ENCODE measurements around the gene TSPAN9.

TSPAN9 gene

DNA sequence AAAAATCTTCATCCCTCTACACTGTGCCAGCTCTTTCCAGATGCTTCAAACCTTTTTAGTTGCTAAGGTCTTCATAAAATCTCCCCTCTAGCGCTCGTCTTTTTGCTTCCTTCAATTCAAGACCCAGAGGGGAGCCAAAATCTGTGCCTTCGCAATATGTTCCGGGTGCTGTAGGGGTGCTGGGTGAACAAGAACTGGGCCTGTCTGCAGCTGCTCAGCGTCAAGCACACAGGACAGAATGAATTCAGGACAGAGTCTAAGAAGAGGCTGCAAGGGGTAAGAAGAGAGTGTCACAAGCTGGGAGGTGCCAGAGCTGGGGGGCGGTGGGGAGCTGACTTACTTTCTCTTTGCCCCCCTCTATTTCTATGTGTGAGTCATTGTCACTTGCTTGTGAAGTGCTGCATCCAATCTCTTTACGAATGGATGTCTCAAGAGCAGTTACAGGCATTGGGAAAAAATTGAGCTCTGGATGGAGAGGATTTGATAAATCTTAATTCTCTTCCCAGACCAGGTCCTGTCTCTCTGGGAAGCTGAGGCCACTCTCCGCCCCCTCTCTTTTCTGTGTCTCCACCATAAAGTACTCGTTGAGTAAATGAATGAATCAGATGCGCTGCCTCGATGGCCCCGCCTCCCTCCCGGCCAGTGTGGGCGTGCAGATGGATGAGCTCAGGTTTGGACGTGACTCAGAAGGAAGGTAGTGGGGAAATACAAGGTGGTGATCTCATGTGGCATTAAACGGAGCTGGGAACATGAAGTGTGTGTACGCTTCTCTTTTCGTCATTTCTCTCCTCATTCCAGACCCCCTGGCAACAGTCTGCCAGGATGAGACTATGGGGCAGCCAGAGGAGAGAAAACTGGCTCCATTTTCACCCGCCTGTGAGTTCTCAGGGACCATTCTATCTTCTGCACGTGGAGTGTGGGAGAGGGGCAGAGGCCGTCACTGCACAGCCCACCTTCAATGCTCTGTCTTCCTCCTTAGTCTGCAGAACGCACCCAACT is 91.3 kb downstream of the TSPAN9 start:
- no peak for DNase-seq

DNA sequence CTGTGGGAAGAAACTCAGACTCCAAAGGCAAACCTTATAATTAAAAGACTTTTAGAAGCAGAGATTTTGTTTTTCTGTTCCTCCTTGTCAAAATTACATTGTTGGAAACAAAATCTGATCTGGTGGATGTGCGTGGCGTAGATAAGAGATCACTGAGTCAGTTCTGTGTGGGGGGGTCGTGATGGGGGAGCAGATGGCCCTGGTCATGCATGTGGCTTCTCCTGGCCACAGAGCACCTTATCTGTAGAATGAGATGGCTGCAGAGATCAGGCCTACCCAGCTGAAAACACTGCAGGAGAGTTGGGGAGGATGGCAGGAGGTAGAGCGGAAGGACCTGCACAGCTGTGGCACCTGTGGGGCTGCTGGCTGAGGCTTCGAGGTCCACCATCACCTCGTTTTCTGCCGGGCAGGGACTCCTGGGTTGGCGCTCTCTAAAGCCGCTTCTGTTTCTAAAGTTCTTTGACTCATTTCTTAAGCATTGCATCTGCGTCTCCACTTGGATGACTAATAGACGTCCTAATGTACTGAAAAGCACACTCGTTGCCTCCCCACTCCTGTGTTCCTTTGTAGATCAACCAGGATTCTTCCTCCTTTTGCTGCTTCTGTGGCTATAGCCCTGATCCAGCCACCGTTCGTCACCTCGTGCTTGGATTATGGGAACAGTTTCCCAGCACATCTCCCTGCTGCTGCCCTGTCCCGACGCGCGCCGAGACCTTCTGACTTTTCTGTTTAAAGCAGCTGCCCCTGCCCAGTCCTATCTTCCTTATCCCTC is 93.4 kb downstream of the TSPAN9 start:
- DNase-seq: no peak

DNA sequence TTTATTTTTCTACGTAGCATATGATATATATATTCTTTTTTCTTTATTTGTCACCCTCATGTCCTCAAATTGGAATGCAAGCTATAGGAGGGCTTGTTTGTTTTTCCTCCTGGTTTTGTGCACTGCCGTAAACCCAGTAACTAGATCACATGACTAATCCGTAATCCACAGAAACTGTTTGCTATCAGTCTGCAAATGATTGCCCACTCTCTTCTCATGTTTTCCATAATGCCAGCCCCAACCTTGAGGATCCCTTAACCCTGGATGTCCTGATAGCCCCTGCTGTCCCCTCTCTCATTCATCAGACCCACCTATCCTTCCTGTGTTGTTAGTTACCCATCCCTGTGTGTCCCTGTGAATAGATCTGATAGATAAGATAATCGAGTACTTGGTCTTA is 94.0 kb downstream of the TSPAN9 start:
- no peak for DNase-seq

DNA sequence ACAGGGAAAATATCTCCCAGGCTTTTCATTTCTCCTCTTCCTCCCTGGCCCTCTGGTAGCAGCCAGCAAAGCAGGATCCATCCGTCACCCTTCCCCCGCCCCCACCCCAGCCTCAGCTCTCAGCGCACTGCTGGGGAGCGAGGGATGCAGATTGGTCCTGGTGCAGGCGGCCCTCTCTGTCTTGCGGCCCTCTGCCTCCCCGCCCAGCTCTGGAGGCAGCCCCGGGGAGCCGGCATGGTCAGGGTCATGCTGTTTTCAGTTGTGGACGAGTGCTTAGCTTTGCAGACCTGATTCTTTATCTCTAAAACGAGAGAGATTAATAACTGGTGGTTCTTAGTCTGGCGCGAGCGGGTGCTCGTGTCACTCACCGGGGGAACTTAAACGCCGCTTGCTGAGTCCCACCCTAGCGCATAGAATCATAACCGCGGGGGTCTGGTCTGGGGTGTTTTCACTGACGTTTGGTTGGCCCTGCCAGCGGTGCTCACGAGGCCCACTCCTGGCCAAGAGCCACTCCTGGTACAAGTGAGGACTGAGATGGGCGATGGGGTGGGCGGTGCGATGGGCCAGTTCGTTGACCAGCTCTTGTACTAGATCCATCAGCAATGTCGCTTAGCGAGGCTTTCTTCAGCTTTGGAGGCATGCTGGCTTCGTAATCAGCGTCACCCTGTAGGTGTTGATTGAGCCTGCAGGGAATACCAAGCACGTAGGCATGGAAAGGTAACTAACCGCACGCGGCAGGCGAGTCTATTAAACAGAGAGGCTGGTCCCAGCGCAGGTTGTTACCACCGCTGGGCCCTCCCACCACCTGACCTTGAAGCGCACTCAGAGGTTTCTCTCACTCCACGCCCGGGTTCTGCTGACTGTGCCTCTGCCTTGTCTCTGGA is 95.2 kb downstream of the TSPAN9 start:
- DNase-seq: no peak

DNA sequence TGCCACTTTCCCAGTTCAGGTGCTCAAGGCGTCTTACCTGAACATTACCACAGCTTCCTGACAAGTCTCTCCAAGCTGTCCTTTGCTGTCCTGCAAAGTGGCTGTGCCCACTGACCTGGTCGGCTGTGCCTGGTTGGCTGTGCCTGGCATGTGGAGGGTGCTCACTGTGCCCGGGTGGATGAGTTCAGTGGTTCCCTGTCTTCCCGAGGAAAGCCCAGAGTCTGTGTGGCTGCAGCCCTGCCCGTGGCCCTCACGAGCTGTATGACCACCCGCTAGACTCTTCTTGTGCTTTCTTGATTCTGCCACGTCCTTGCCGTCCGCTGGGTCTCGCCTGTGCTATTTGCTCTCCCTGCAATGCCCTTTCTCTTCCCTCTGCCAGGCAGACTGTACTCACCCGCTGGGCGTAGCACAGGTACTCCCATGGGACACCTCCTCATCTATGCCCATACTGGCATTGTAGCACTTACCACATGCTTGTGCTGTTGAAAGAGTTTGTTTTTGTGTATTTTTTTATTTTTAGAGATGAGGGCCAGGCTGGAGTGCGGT is 95.9 kb downstream of the TSPAN9 start:
- no peak for DNase-seq

DNA sequence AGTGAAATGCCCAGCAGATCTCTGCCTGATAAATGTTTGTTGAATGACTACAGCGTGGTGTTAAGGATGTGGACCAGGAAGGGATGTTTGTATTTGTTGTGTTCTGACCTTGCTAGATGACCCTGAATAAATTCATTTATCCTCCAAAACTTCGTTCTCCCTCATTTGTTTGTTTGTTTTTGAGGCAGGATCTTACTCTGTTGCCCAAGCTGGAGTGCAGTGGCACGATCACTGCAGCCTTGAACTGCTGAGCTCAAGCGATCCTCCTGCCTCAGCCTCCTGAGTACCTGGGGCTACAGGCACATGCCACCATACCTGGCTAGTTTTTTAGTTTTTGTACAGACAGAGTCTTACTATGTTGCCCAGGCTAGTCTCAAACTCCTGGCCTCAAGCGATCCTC is 96.7 kb downstream of the TSPAN9 start:
- no peak for DNase-seq

DNA sequence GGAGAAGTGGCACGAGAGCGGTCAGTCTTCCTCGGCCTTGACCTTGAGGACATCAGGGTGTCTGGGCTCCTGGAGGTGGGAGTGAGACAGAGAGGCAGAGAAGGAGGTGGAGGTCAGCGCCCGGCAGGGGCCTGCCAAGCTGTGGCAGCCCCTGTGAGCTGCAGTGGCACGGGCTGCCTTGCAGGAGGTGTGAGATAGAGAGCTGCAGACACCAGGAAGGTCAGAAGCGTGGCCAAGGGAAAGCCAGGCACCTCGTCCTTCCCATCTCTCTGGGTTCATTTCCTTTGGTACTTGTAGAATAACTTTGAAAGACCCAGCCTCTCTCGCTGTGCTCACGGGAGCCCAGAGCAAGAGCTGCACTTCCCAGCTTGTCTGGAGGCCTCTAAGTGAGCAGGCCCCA is 98.1 kb downstream of the TSPAN9 start:
- no peak for DNase-seq

DNA sequence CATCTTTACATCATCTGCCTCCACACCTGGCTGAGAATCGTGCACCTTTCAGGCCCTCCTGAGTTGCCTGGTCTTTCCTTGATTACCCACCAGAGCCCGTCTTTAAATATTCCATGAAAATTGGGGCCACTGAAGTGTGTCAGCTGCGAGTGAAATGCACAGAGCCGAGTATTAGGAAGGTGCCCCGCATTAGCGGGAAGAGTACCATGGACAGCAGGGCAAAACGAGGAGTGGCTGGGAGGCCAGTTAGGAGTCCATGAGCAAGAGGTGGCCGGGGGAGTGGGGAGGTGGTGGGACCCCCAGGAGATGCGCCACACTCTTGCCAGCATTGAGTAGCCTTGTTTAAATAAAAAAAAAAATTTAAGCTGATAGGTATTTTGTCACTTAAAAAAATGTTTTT is 99.6 kb downstream of the TSPAN9 start:
- DNase-seq: no peak

DNA sequence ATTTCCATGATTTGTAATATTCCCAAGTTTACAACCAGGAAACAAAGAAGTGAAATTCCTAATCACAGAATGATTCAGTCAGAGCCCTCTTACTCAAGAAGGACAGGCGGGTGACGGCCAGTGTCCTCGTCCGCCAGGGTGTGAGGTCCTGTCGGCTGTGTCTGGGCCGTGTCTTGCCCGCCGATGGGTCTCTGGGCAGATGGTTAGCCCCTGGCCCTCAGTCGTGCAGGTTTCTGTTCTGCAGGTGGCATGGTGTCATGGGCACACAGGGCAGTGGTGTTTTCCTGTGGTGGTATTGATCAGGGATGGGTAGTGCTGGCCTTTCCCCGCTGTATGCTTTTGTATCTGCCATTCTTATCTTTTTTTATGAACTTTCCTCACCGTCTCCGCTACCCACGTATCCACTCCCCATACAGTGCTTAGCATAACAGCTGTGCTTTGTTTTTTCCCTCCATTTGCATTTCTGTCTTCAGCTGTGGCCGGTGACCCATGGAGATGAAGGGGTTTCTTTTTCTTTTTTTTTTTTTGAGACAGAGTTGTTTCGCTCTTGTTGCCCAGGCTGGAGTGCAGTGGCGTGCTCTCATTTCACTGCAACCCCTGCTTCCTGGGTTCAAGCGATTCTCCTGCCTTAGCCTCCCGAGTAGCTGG is 100.7 kb downstream of the TSPAN9 start:
- no peak for DNase-seq

DNA sequence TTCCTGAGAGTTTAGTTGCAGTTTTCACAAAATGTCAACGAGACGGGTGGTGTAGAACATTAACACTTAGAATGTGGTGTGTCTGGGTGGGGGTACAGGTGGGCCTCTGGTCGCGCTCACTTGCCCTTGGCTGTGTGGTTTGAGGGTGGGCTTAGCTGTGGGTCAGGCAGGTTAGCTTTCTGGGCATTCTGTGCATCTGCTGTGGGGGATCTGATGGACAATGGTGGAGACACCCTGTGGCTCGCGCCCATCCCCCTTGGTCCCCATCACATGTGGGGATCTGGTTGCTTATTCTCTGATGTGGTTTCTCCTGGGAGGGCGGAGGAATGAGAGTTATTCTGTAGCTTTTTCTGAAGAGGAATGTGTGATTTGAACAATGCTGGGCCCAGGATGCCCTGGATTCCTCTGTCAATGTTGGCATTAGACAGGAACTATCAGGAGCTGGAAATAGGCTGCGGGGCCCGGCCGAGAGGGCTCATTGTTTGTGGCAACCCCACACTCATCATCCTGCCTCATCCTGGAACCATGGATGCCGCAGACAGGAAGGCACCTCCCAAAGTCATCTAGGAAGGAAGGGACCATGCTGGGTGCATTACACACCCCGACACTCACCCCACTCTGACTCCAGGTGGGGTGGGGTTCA is 101.6 kb downstream of the TSPAN9 start:
- DNase-seq: no peak

DNA sequence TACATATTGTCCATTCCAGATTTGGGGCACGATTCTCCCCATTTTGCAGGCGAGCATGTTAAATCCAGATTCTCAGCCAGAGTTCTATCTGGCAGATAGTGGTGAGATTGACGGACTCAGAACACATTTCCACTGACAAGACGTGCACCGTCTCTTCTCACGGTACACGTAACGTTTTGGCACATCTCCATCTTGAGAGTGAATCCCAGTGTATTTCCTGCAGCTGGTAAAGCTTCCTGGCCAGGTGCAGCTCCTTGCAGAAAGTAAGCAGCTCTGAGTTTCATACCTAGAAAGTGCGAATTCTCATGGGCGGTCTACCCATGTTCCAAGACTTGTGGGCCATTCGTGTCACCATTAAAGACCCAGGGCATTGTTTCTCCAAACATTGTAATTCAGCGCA is 102.6 kb downstream of the TSPAN9 start:
- no peak for DNase-seq

DNA sequence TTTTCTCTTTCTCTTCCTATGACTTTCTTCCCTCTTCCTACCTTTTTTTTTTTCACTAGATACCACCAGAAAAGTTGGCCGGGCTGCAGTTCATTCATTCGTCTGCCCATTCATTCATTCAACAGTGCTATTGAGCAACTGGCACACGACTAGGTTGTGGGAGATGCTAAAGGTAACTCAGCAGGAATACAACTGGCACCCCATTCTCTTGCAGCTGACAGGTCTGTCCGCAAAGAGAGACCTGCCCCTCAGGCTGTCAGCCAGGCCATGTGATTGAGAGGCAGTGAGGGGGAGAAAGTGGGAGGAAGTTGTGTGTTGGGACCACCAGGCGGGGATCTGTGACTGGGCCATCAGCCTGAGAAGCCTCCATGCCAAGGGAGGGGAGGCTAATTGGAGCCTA is 105.2 kb downstream of the TSPAN9 start:
- DNase-seq: no peak

DNA sequence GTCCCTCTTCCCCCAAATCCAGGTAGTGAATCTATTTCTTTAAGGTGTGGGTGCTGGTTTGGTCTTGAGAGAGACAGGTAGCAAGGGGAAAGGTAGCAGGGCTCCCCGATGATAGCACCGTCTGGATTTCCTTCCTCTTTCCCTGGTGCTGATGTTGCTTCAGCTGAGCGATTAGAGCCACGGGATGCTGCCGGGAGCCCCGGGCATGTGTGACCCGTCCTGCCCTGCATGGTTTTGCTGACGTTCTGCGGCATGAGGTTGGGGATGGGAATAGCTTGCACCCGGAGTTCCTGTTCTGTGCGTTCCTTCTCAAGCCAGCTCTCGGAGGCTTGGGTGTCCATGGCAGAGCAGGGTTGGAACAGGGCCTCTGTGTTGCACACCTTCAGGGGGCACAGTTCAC is 107.3 kb downstream of the TSPAN9 start:
- DNase-seq: no peak

DNA sequence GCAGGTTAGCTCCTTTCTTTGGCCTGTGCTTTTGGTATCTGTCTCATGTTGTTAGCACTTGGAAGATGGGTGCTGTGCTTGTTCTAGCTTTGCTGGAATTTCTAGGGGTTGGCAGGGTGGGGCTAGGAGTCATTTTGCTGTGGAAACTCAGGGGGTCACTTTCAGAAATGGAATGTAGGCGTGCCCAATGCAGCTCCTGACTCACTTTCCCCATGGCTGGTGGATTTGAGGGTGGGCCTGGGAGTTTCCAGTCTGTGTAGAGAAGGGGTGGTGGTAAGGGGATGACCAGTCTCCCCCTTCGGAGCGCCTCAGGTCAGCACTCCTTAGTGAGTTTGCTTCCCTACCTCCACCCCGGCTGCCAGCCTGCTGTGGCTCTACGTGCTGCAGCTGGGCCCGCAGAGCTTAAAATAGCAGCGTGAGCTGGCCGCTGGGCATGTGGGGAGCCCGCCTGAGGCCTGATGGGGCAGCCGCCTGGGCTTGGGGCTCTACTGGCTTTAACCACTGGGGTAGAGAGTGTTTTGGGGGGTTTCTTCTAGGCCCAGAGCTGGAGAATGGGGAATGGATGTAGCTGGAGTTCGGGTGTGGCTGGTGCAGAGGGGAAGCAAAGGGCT is 108.2 kb downstream of the TSPAN9 start:
- no peak for DNase-seq

DNA sequence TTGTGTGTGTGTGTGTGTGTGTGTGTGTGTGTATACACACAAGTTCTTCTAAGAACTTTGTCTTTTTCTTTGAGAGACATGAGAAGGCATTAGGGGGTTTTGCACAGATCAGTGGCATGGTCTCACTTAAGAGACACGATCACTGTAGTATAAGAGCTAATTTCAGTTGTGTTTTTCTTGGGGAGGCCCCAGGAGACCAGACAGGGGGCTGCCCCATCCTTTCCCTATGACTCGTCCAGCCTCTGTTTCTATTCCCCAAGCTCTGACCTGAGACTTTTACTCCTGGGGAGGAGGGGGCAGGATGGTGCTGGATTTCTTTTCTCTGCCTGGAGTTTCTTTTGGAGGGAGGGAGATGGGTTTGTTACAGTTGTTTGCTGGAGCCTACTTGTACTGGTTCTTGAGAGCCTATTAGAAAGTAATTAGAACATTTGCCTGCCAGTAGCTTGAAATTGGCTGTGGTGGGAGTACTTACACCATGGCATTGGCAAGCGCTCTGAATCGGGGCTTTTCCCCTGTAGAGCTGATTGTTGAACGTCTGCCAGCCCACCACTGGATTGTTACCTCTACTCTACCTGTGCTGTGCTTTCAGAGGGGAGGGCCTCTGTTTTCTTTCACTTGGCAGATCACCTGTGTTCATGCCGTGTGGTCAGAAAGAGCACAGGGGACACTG is 109.5 kb downstream of the TSPAN9 start:
- DNase-seq: no peak

DNA sequence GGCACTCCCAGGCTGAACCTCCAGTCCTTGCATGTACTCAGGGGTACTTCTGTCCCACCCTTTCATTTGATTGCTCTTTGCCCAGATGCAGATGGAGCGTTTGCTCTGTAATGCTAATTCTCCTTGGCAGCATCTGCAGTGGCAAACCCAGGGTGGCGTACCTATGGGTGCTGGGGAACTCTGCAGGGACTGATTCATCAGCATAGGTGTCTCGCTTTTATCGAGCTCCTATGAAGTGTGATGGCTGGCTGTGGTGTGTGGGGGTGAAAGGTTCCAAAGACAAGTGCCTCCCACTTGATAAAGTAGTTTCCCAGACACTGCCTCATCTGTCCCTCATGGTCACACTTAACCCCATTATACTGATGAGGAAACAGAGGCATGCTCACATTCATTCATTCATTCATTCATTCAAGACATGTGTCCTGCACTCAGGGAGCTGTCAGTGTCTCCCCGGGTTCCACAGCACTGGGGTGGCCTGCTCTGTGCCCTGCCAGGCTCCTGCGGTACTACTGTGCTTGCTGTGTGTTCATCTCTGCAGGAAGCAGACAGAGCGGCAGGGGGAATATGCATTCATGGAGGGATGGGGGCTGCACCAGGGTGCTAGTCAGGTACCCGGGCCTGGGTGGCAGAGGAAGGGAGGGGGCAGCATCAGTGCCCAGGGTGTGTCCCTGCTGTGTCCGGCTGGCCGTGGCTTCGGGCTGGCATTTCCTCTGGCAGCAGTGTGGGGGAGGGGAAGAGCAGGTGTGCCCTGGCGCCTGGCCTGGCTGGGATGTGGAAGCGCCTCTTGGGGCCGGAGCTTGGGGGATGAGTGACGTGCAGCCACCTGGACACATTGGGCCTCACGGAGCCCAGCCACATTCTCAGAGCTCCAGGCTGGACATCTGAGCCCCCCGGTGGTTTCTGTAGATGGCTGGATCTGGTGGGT is 110.9 kb downstream of the TSPAN9 start:
- no peak for DNase-seq

DNA sequence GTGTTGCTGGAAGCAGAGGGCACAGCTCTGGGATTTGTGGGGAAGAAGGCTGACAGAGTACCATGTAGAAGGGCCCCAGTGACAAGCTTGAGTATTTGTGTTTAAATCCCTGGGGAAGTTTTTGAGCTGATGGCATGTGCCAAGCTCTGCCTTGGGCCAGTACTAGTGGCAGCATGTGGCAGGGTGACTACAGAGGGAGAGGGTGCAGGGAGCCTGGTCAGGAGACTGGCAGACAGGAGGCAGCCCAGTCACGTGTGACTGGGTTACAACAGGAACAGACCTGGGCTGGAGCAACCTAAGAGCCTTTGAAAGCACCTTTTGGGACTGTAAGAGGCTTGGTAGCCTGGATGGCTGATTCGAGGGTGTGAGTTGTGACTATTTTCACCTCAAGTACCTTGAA is 112.1 kb downstream of the TSPAN9 start:
- no peak for DNase-seq

DNA sequence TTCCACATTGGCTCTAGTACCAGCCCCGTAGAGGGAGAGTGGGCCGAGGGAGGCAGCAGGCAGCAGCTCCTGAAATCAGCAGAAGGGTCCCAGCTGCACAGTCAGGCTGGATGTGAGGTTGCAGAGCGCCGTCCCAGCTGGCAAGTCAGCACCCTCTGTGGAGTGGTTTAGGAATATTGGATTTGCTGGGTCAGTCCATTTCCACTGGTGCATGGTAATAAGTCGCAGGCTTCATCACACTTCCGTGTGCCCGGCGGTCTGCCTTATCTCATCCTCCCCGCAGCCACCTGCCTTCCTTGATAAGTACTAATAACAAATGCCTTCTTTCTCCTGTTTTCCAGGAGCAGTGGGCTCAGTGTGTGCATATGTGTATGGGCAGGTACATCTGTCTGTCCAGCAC is 112.9 kb downstream of the TSPAN9 start:
- DNase-seq: no peak

DNA sequence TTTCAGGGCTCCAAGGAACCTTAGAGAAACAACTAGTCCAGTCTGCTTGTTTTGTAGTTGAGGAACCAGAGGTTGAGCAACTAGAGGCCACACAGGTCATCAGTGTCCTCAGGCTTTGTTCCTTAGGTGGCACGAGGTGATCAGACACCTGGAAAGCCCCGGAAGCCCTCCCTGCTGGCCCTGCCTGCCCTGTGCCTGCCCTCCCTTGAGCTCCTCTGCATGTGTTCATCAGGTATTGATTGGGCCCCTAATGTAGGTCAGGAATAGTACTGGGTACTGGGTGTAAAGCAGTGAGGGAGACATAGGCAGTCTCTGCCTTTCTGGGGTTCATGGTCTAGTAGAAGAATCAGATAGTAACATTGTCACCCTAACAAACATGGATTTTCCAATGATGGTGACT is 114.3 kb downstream of the TSPAN9 start:
- no peak for DNase-seq

DNA sequence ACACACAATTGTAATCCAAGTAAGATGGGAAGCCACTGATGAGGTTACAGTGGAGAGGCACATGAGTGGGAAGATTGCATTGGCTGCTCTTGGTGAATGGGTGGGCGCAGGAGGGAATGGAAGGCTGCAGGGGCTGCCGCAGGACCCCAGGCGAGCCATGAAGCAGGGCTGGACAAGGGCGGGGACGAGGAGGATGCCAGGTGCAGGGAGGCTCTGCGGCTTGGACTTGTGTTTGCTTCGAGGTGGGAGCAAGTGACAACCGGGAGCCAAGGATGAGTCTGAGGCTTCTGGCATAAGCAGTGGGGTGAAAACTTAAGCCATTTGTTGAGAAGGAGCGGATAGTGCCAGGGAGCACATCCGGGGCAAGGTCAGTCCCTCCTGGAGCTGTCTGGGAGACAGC is 115.0 kb downstream of the TSPAN9 start:
- no peak for DNase-seq
